Stimulated activated CD8-positive, alpha-beta memory T cell treated with anti-CD3 and anti-CD28 coated beads, Interleukin-15, amount 100 ng/mL, for 4 hours (primary cell): ENCODE data around the gene PSG3.
"Not testable (repeated sequence)": the region's sequence is repeated elsewhere in the genome, so short reads cannot be mapped to it uniquely, and the experiment has no call there.

Experiments used
- DNase-seq, 2 donors: peaks; one replicate each; pipeline ENCODE4 v3.0.0-alpha.2; 2020; ENCODE audit warnings: low read depth in 2 of 2

The PSG3 gene

DNA sequence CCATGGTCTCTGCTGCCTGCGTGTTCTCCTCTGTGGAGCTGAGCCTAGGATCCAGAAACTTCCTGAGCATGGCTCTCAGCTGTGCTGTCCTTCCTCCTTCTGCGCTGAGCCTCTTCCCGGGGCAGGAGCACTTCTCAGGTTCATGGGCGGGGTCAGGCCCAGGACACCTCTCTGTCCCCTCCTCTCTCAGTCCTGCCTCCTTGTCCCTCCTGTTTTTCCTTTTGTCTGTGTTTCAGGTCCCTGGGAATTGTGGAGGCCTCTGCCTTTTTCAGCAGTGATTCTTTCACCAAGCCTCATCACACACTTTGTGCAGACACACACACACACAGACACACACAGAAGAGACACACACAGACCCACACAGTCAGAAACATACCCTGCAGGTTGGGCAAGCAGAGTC lies at the start of gene PSG3:
Gene PSG3, minus strand, starts transcription at position 101 of the 400 bp plus-strand sequence. Its CDS starts 97 bp downstream, at position 4.
- DNase-seq: not testable (repeated sequence)

DNA sequence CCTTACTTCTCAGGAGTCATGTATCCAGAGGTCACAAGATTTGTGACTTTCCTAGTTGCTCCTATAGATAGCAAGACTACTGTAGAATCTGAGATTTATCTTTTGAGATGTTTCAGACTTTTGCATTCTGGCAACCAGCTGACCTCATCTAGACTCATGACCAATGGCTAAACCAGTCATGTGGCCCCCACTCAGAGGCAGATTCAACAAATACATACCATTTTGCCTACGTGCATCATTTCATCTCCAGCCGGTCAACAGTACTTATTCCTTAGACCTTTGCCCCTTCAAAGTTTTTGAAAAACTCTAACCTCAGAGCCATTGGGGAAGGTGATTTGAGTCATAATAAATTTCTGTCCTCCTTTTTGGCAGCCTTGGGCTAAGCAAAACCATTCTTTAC lies 48.5 kb upstream of the PSG3 start:
- DNase-seq: not testable (repeated sequence)

DNA sequence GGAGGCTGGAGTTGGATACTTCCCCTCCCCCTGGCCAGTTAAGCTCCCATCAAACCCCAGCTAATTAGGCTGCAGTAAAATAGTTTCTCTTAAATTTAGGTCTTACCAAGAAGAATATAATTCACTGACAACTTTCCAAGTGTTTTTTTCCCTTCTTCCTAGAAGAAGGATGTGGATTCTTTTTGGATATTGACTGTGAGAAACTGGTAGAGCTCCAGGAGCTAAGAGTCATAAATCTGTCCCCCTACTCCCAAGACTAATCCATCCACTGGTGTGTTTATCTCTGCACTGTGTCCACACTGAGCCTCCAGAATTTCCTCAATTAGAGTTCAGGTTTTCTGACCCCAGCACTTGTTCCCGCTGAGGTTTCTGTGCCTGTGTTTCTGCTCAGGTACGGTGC lies 47.5 kb upstream of the PSG3 start:
- not testable (repeated sequence) for DNase-seq

DNA sequence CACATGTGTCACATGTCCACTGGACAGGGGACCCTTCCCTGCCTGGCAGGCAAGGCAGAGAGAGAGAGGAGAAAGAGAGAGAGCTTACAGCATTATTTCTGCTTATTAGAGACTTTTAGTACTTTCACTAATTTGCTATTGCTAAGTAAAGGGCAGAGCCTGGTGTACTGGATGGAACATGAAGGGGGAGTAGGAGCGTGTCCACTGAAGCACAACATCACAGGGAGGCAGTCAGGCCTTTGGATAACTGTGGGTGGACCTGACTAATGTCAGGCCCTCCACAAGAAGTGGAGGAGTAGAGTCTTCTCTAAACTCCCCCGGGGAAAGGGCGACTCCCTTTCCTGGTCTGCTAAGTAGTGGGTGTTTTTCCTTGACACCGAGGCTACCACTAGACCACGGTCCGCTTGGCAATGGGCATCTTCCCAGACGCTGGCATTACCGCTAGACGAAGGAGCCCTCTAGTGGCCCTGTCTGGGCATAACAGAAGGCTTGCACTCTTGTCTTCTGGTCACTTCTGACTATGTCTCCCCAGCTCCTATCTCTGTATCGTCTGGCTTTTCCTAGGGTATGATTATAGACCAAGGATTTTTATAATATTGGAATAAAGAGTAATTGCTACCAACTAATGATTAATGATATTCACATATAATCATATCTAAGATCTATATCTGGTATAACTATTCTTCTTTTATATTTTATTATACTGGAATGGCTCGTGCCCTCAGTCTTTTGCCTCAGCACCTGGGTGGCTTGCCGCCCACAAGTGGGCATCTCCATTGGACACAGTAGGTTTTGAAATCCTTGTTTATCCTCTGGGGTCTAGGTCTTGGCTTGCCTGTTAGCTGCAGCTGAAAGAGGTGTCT lies 36.7 kb upstream of the PSG3 start:
- DNase-seq: peak in 1 of 2 donors; percentile 6

DNA sequence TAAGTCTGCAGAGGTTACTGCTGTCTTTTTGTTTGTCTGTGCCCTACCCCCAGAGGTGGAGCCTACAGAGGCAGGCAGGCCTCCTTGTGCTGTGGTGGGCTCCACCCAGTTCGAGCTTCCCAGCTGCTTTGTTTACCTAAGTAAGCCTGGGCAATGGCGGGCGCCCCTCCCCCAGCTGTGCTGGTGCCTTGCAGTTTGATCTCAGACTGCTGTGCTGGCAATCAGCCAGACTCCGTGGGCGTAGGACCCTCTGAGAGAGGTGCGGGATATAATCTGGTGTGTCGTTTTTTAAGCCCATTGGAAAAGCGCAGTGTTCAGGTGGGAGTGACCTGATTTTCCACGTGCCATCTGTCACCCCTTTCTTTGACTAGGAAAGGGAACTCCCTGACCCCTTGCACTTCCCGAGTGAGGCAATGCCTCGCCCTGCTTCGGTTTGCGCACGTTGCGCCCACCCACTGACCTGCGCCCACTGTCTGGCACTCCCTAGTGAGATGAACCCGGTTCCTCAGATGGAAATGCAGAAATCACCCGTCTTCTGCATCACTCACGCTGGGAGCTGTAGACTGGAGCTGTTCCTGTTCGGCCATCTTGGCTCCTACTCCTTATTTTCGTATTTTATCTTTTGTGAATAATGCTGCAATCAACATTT lies 34.4 kb upstream of the PSG3 start:
- not testable (repeated sequence) for DNase-seq

DNA sequence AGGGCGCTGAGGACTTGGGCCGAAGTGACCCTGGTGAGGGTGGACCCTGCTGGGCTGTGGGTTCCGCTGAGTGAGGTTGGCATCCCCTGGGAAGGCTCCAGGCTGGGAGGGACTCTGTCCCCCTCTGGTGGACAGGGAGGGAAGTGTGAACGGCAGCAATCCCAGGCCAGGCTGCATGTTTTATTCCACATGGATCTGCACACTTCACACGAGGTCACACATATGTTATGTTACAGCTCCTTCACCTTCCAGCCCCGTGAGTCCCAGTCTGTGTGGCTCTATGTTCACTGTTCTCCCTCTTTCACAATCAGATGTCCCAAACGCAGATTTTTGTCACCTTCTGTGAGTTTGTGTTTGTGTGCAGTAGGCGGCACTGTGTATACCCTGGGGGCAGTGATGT lies 27.0 kb upstream of the PSG3 start:
- not testable (repeated sequence) for DNase-seq

DNA sequence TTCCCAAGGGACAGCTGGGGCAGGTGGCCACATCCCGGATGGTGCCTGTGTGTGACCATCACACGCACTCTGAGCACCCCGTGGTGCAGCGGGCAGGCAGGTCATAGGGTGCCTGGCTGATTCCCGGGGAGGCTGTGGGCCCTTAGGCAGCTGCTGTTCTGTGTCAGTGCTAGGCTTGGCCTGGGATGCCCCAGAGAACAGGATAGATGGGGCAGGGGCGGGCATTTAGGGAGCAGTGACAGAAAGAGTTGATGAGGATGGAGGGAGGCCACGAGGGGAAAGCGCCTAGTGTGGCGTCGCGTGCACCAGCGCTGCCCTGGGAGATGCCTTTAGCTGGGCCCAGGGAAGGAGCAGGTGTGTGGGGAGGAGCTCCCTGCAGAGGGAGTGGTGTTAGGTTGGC lies 26.6 kb upstream of the PSG3 start:
- DNase-seq: not testable (repeated sequence)

DNA sequence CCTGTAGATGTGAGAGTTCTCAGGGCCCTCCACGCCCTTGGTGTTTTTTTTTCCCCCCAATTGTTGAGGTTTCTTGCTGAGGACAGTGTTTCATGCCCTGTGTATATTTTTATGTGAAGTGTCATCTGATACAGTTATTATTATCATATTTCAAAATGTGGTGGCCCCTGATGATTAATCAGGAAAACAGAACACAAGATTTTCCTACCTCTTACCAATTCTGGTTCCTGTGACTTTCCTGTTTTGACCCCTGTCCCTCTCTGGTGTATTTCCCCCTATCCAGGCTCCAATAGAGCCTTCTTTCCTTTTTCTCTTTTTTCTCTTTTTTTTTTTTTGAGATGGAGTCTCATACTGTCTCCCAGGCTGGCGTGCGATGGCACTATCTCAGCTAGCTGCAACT lies 24.6 kb upstream of the PSG3 start:
- DNase-seq: no peak

DNA sequence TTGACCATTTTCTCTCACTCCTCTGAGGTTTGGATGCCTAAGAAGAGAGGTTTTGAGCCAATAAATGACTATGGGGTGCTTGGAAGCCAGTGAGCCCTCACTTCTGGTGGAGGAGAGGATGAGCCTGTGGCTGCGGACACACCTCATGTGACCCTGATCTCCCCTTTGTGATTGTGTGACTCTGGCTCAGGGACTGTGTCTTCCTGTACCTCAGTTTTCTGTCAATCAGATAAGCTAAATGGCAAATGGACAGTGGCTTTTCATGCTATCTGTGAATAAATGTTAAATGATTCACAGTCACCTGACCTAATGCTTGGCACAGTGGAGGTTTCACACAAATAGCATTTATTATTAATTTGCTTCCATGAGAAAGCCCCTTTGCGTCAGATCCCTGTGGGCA lies 22.5 kb upstream of the PSG3 start:
- DNase-seq: no peak

DNA sequence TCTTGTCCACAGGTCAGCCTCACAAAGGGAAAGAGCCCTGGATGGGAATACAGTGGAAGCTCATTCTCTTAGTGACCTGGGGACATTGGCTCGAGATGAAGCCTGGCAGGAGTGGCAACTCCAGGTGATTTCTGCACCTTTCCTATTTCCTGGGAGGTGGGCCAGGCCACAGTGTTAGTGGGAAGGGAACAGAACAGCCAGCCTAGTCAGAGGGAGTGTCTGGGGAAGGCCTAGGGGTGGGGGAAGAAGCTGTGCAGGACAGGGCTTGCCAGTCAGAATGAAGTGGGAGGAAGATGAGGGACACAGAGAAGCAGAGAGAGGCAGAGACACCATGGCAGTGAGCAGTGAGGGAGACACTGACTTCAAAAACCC lies 21.6 kb upstream of the PSG3 start:
- DNase-seq: not testable (repeated sequence)

DNA sequence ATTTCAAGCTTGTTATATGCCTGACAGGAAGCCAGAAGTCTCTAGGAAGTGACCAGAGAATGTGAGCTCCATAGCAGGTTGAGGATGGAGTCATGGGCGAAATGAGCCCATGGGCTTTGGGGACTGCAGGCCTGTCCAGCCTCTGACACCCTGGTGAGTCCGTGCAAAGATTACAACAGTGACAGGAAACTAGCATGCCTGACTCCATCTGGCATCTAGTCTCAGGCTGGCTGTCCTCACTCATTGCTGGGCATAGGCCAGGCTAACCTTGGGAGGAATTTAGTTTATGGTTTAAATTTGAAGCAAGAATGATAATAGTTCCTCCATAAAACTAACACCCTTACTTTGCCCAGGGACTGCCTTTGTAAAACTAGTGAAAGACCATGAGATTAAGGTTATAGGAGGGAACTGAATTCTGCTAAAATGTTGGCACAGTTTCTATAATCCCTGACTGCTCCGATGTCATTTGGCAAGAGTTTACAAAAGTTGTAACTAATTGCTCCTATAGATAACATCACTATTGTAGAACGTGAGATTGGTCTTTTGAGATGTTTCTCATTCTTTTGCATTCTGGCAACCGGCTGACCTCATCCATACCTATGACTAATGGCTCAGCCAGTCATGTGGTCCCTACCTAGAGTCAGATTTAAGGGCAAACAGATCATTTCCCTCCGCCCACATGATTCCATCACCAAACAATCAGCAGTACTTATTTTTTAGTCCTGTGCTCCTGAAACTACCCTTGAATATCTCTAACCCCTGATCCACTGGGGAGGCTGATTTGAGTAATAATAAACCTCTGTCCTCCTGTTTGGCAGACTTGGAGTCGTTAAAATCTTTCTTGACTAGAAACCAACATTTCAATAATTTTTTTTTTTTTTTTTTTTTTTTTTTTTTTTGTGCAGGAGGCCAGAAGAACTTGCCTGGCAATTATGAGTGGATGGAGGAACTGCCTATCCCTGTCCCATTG lies 21.0 kb upstream of the PSG3 start:
- not testable (repeated sequence) for DNase-seq

DNA sequence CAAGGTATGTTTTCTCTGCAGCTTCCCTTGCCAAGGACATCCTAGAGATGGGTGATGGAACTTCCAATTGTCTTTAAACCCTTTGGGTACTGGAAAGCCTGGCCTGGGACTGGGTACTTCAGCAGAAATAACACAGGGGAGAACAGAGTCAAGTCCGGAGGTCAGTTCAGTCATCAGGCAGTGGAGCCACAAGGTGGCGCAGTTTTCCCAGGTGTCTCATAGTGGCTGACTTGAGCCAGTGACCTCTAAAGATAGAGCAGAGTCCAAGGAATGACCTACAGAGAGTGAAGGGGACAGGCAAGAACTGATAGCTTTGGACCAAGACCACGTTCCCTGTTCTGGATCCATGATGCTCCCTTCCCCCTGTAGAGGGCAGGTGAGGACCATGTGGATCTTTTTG lies 18.4 kb upstream of the PSG3 start:
- DNase-seq: not testable (repeated sequence)

DNA sequence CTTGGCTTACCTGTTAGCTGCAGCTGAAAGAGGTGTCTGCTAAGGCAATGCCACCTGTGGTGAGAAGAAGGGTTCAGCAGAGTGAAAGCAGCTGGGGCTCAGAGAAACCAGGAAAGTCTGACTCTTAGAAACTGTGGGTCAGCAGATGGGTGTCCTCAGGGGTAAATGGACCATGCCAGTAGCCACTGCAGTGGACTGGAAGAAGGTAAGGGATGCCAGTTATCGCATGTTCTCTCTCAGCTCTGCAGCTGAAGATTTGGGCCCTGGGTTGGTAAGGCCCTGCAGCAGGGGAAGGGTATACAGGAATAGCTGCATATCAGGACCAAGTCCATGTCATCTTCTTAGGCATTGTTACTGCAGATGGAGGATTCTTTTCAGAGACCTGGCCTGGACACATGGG lies 12.0 kb upstream of the PSG3 start:
- not testable (repeated sequence) for DNase-seq

DNA sequence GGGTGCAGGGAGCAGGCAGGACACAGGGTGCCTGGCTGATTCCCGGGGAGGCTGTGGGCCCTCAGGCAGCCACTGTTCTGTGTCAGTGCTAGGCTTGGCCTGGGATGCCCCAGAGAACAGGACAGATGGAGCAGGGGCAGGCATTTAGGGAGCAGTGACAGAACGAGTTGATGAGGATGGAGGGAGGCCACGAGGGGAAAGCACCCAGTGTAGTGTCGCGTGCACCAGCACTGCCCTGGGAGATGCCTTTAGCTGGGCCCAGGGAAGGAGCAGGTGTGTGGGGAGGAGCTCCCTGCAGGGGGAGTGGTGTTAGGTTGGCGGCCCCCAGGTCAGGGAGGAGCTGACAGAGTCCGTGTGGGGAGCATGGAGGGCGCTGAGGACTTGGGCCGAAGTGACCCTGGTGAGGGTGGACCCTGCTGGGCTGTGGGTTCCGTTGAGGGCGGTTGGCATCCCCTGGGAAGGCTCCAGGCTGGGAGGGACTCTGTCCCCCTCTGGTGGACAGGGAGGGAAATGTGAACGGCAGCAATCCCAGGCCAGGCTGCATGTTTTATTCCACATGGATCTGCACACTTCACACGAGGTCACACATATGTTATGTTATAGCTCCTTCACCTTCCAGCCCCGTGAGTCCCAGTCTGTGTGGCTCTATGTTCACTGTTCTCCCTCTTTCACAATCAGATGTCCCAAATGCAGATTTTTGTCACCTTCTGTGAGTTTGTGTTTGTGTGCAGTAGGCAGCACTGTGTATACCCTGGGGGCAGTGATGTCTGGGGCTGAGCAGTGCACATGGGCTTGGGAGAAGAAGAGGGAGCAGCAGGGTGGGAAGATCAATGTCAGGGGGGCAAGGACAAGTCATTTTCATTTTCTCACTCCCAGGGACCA lies 1.7 kb upstream of the PSG3 start:
- not testable (repeated sequence) for DNase-seq

DNA sequence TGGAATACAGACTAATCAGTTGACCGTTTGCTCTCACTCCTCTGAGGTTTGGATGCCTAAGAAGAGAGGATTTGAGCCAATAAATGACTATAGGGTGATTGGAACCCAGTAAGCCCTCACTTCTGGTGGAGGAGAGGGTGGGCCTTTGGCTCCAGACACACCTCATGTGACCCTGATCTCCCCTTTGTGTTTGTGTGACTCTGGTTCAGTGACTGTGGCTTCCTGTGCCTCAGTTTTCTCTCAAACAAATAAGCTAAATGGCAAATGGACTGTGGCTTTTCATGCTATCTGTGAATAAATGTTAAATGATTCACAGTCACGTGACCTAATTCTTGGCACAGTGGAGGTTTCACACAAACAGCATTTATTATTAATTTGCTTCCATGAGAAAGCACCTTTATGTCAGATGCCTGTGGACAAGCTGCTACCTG lies 2.7 kb downstream of the PSG3 start:
- DNase-seq: not testable (repeated sequence)

DNA sequence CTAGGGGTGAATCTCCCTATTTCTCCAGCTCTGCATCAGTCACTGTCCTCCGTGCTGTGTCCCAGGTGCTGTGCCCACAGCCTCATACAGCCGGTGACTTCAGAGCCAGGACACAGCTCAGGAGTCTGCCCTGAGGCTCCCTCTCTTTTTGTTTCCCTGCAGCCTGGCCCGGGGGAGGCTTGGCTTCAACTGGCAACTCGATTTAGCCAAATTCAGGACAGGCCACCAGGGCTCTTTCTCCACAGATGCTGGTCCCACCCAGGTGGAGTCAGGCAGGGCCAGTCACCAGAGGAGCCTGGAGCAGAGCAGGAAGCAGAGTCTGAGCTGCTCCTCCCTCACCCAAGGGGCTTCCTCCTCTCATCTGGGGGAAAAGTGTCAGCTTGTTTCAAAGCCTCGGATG lies 11.9 kb downstream of the PSG3 start:
- DNase-seq: not testable (repeated sequence)

DNA sequence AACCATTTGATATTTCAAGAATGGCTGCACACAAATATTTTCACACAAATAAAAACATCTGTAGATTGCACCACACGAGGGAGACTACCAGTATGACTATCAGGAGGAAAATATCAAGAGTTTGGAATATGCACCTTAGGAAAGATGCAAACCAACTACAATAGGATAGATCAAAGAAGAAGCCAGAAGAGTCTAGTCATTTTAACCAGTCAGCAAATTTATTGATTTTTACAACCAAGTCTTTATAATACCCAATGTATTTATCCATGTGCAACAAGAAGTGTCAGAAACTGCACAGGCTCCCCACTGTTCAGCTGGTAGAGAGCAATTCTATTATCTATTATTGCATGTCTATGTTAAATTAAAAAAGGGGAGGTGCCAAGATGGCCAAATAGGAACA lies 26.3 kb downstream of the PSG3 start:
- not testable (repeated sequence) for DNase-seq

DNA sequence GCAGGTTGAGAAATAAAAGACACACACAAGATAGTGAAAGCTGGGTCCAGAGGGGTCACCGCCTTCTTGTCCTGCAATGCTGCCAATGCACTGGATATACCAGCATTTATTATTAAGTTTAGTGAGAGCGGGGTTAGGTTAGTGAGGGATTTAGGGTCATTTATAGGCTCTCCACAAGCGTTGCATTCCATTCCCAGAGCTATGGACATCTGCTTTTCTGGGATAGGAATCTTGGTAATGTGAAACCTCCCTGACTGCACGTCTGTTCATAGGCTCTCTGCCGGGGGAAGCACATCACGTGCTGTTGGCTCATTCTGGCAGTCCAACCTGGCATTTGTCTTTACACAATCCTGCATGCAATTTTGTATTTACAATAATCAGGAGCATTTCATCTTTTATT lies 27.5 kb downstream of the PSG3 start:
- not testable (repeated sequence) for DNase-seq

DNA sequence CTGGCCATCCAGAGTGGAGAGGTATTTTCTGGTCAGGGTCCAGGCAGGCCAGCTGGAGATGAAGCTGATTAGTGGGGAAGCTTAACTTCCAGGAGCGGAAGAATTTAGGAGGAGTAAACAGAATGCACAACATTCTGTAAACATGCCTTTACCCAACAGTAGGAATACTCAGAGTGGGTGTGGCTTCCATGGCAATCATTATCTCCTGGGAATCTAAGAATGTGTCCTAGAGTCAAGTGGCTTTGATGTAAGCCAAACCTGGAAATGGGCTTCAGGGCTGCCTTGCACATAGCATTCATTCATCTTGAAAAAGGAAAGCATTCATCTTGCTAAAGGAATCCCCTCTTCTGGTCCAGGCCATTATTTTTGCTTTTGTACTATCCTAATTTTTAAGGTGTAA lies 29.3 kb downstream of the PSG3 start:
- not testable (repeated sequence) for DNase-seq

DNA sequence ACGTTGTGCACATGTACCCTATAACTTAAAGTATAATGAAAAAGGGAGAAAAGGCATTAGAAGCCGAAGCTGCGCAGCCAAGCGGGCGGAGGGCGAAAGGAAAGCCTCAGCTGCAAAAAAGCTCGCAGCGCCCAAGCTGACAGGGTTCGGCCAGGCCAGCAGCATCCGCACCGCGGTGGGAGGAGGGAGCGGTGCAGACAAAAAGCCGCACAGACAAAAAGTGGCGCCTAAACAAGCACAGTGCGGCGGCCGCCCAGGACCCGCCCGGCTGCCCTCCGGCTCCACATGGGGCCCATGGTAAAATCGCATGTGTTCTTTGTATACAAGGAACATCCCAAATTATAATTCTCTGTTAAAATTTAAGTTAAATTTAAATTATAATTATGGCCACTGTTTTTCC lies 42.4 kb downstream of the PSG3 start:
- no peak for DNase-seq
